GM10248 (cell line): ENCODE measurements around the gene PCNX2.

Source experiments
- CTCF ChIA-PET: fragments of 300-600 bp; sonication (Branson Sonifier 250); formaldehyde crosslinking; extraction: SDS; loops from one replicate; lab custom pipeline; 2021; ENCODE audit warnings: antibody characterized with exemption; lab: Yijun Ruan, JAX
- POLR2A ChIA-PET: fragments of 350-650 bp; sonication (Branson Sonifier 250); formaldehyde crosslinking; extraction: SDS; loops from one replicate; lab custom pipeline; 2020; ENCODE audit warnings: antibody characterized with exemption; lab: Yijun Ruan, JAX
- DNase-seq: peaks from one replicate; pipeline ENCODE4 v3.0.0; 2012; ENCODE audit errors: extremely low spot score
- CTCF ChIP-seq: IDR thresholded peaks from 2 replicates; pipeline ENCODE4 v1.5.1; 2012; ENCODE audit warnings: mild to moderate bottlenecking, low read depth; ENCODE audit errors: extremely low read depth, missing control alignments, control extremely low read depth

Gene PCNX2

GRCh38 chr1:233299450-233299849, 3.9 kb upstream of the PCNX2 start:
- POLR2A ChIA-PET = no interaction called here

DNA sequence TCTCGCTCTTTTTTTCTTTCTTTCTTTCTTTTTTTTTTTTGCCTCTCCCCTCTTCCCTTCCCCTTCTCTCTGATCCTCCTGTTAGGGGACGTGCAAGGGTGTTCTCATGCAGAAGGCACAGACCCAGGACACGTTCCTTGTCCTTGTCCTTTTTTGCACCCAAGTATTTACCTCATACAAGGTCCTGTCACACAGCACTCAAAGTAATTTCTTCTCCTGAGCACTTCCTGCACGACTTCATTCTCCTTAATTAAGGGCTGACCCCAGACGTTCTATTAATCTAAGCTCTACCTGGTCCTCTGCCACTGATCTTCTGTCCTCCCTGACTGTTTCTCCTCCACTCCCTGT, 424 bp upstream of the PCNX2 start:
- no peak for TF ChIP-seq CTCF
- ChIA-PET POLR2A (no interaction called here), CTCF (interaction anchor here (1.6 to 3.0 kb wide), 2 partner anchors 9 to 14 kb away, joined by 3 to 14 read pairs; no protein-coding TSS in a partner anchor)
- no peak for DNase-seq

More at GRCh38 chr1:233299450-233299849, 3.9 kb upstream of the PCNX2 start:
- no peak for TF ChIP-seq CTCF
- DNase-seq = no peak
- CTCF ChIA-PET = no interaction called here

- ChIA-PET POLR2A (no interaction called here), CTCF (interaction anchor here (0.8 to 3.0 kb wide), 2 partner anchors 11 to 518 kb away, joined by 3 to 14 read pairs; no protein-coding TSS in a partner anchor)
- DNase-seq = peak; percentile 29
Measured at GRCh38 chr1:233294913-233295236, 650 bp downstream of the PCNX2 start.

DNA sequence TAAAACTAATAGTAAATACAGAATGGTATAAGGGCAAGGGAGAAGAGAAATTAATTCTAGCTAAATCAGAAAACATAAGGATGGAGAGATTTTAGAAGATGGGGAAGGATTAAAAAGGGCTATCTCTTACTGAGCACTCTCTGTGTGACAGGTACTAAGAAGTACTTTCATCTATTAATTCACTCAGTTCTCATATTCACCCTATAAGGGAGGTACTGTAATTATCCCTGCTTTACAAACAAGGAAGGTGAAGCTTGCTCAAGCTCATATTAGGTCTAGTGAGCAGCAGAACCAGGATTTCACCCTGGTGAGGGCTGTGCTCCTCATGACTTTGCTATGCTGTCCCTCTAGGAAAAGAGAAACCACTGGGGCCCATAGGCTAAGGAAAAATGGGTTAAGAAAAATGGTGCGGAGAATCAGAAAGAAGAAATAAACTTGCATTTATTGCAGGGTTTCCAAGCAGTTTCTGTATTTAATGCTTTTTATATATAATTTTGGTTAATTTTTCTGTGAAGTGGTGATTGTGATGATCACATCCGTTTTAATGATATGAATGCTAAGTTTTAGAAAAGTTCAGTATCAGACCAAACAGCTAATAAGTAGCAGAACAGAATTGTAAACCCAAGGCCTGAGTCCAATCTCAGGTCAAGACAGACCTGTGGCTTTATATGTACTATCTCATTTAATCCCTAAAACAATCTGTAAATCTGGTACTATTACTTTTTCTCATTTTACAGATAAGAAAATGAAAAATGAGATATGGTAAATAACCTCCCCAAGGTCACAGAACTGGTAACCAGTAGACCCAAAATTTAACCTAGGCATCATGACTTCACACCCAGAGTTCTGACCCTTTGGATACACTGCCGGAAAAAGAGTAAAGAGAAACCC, 1.7 kb downstream of the PCNX2 start:
- DNase-seq = no peak
- ChIA-PET POLR2A (no interaction called here), CTCF (interaction anchor here (3.0 kb wide), 1 partner anchor 12 kb away, joined by 14 read pairs; no protein-coding TSS in a partner anchor)
- no peak for TF ChIP-seq CTCF

More at GRCh38 chr1:233294913-233295236, 650 bp downstream of the PCNX2 start:
- no peak for TF ChIP-seq CTCF

DNA sequence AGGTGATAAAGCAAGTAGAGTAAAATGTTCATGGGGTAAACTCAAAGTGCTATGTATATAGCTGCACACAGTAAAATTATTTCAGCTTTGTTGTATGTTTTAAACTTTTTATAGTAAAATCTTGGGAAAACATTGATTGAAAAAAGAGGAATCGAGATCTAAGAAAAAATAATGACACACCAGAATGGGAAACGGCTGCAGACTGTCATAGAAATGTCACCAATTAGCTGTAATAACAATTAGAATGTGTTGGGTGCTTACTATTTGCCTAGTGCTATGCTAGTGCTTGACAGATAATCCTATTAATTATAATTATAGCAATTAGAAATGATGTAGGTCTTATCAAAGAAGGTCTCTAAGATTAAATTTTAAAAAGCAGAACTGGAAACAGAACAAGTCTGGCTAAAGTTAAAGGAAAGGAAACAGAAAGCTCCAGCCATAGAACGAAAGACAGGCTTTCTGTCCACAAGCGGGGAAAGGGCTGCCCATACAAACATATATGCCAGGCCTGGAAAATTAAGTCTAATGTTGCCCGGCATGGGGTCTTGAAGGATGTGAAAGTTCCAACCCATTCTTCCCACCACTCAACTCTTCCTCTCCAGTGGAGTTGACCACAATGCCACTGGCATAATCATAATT, 5.0 kb downstream of the PCNX2 start:
- CTCF ChIA-PET = interaction anchor here (1.0 to 1.2 kb wide), 2 partner anchors 14 to 654 kb away, joined by 3 read pairs; no protein-coding TSS in a partner anchor
- POLR2A ChIA-PET = no interaction called here

More for the DNA sequence above, 5.0 kb downstream of the PCNX2 start:
- DNase-seq = no peak
- TF ChIP-seq CTCF = no peak
